ENCODE results near the gene COL10A1.

The COL10A1 gene

DNA sequence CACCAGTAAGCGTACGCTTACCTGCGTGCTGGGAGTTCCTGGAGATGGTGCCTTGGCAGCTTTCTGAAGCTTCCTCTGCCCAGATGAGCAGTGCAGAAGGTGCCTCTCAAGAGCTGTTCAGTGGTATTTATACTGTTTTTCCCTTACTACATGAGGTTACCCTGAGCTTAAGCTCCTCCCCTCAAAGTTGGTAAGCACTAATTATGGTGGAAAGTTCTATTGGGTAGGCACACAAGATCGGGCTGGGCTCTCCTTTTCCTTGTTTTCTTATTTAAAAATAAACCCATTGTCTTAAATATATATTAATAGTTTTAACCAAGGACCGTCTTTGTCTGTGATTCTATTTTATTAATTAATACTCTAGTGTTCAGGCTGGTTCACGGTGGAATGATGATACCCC lies at the start of gene COL10A1:
Gene COL10A1, minus strand, starts transcription at position 101 of the 400 bp plus-strand sequence. CDS start 640 bp downstream, outside the sequence.
- DNase-seq (ENCODE audit: low read depth) = no peak

DNA sequence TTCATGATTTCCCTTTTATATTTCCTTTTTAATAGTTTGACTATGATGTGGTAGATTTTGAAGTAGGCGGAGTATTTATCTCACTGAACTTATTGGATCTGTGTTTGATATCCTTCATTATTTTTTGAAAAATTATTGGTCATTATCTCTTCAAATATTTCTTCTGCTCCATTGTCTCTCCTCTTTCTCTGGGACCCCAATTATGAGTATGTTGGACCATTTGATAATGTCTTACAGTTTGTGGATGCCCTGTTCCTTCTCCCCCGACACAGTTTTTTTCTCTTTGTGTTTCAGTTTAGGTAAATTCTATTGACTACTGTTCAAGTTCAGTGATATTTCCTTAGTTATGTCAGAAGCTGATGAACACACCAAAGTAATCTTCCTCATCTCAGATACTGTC lies 49.4 kb upstream of the COL10A1 start:
- no peak for DNase-seq (ENCODE audit: low read depth)

DNA sequence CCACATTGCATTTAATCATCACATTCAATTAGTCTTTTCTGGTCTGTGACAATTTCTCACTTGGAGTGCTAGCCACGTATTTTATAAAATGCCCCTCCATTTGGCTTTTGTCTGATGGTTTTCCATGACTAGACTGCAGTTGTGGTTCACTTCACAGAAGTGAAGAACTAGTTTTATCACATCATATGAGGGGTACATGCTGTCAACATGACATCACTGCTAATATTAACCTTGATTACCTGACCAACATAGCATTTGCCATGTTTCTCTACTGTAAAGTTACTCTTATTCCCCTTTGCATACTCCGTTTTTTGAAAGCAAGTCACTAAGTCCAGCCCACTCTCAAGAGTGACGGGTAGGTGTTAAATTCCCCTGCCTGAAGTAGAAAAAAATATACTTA lies 48.0 kb upstream of the COL10A1 start:
- DNase-seq (ENCODE audit: low read depth) = no peak

DNA sequence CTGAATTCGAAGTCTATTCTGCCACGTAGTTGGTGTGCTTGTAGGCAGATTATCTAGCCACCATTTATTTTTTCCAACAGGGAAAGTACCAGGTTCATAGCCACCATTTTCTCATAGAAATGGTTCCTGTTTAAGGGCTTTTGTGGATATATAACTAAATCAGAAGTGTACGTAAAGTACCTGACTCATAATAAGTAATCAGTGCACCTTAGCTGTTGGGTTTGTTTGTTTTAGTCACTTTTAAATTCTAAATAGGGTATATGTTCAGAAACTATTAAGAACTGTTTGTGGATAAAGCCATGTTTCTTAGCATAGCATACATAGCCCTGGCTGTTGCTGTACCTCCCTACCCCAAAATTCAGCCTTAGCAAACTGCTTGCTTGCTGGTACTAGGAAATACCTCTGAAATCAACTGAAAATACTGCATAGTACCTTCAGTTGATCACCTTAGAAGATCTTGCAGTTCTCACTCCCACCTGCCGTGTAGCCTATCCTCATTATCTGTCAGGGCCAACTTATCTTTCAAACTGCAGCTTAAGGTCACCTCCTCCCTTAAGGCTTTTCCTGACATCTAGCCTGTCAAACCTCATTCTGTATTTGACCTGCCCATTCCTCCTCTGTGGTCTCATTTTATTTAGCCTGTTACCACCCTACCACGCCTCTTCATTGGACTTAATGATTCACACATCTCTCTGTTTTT lies 44.6 kb upstream of the COL10A1 start:
- no peak for DNase-seq (ENCODE audit: low read depth)

DNA sequence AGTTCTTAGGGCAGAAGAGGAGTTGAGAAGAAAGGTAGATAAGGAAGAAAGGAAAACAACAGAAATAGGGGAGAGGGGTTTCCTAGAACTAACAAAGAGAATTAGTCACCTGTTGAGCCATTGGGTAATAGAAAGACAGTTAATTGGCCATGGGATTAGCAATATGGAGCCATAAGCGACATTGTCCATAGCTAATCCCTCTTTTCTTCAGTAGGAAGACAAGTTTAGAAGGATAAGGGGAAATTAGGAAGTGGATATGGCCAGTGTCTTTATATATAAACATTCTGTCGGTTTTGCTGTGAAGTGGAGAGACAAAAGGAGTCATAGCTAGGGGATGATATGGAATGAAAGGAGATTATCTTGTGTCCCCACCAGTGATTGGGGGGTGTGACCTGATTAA lies 43.9 kb upstream of the COL10A1 start:
- DNase-seq (ENCODE audit: low read depth) = no peak

DNA sequence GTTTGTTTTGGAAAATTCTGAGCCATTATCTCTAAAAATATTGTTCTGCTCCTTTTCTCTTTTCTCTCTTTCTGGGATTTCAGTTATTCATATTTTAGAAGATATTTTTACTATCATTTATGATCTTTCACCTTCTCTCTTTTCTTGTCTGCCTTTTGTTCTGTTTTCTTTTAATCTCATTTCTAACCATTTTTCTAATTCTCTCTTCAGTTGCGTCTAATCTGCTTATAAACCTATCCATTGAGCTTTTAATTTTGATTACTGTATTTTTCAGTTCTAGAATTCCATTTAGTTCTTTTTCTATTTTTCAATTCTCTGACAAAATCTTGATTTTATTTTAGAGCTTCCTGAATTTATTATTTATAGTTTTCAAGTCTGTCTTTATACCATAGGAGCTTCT lies 42.2 kb upstream of the COL10A1 start:
- DNase-seq (ENCODE audit: low read depth) = no peak

DNA sequence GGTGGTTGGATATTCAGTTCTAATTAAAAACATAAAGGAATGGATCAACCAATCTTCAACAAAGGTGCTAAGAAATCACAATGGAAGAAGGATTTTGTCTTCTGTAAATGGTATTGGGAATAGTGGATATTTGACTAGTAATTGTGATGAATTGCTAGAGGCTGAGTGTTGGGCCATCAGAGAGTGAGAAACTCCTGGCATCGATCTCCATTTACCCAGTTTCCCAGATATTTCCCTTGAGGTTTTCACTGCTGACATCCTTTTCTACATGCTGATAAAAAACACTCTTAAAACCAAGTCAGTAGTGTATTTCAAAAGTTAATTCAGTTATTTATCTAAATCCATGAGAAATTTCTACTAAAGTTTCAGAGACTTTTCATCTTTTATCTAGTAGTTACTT lies 40.4 kb upstream of the COL10A1 start:
- no peak for DNase-seq (ENCODE audit: low read depth)

DNA sequence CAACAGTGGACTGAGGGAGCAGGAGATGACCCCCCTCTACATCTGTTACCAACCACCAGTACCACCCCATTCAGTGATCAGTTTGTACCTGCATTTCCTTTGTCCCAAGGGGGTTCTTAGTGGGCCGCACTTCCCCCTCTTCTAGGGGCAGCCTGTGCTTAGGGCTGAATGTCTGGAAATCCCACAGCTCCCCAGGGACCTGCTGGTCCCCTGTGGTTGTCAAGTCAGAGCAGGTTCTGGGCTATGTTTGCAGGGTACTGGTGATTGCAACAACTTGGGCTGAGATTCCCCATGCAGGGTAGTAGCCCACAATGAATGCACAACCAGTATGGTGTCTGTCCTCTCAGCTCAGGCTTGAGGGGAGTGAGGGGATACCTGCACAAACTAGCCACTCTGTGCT lies 39.7 kb upstream of the COL10A1 start:
- no peak for DNase-seq (ENCODE audit: low read depth)

- DNase-seq (ENCODE audit: low read depth) = no peak
These were observed 34.0 kb upstream of the COL10A1 start for GRCh38 chr6:116159782-116160524.

GRCh38 chr6:116158641-116159040 lies 32.7 kb upstream of the COL10A1 start:
- no peak for DNase-seq (ENCODE audit: low read depth)

- no peak for DNase-seq (ENCODE audit: low read depth)
These were observed 31.5 kb upstream of the COL10A1 start for GRCh38 chr6:116157391-116157790.

- no peak for DNase-seq (ENCODE audit: low read depth)
These were observed 30.7 kb upstream of the COL10A1 start for GRCh38 chr6:116156405-116157326.

GRCh38 chr6:116154887-116155286 lies 29.0 kb upstream of the COL10A1 start:
- no peak for DNase-seq (ENCODE audit: low read depth)

- no peak for DNase-seq (ENCODE audit: low read depth)
These were observed 26.7 kb upstream of the COL10A1 start for GRCh38 chr6:116152620-116153019.

DNA sequence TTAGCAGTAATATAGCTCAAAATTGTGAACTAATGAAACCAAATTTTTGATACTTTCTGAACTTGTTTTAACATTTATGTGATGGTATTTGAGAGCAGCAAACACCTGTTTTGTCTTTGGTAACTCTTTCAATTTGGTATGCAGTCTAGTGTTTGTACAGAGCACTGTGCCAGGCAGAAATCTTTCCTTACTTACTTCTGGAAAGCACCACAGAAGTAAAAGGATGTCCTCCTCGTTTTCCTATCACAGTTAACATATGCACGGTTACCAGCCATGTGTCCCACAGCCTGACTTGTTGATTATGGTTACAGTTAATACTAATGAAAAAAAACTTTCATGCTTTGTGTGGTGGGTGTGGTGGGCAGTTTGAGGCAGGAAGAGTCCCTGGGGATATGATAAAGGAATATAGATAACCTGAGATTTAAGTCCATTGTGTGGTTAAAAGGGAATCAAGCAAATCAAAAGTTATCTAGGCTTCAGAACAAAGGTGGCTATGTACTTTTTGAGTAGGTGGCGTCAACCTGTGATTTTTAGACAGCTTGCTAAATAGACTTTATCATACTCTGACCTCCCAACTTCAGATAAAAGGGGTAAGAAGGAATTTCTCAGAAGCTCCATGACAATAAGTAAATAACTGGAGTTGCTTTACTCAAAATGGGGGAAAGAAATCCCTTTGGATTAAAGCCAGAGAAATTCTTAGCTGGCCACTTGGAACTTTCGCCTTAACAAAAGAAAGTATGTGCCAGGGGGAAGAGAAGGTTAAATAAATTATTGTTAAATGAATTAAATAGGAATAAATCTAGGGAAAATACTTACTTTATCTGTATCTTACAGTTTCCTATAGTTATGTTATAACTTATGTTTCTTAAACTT lies 20.1 kb upstream of the COL10A1 start:
- DNase-seq (ENCODE audit: low read depth) = no peak

GRCh38 chr6:116144605-116145004 lies 18.7 kb upstream of the COL10A1 start:
- DNase-seq (ENCODE audit: low read depth) = no peak

- DNase-seq (ENCODE audit: low read depth) = no peak
These were observed 14.0 kb upstream of the COL10A1 start for GRCh38 chr6:116139917-116140316.

GRCh38 chr6:116136933-116137340 lies 11.0 kb upstream of the COL10A1 start:
- DNase-seq (ENCODE audit: low read depth) = no peak

GRCh38 chr6:116136373-116136772 lies 10.4 kb upstream of the COL10A1 start:
- no peak for DNase-seq (ENCODE audit: low read depth)

DNA sequence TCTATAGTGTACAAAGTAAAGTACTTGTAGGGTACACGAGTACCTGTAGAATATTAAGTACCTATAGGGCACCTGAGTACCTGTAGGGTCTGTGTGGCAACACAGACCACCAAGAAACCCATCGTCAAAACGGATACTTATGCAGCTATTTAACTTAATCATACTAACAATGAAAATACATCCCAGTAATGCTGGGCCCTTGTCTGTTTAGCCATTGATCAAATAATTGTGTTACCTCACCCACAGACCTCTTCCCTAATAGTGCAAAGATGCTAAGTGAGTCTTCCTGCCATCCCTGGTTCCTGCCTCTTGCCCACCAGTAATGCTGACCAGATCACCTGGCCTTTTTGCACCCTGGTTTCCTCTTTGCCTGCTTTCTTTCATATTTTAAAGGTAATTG lies 7.5 kb upstream of the COL10A1 start:
- DNase-seq (ENCODE audit: low read depth) = no peak

DNA sequence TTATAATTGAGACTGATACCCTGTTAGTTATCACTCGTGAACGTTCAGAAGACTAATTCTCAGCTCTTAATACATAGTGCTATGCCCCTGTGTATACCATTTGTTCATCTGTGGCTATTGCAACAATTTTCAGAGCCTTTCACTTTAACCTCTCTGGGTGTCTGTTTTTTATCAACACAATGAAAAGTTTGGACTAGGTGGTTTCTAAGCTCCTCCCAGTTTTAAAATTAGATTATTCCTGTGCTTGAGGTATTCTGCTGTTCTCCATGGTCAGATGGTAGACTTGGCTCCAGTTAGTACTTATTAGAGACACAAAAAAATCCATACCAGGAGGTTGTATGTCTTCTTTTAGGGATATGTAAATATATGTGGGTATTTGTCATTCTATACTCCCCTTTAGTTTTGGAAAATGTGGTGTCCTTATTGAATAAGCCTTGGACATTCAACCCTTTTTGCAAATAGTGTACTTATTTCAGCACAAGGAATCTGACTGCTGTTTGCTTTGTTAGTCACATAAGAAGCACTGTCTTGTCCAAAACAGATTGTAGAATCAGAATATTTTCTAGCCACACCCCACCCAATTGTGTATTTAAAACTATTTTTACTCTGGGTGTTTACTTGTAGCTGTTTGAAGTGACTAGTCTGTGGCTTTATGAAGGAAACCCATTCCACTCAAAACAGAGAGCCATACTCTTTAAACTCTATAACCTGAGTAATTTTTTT lies 2.0 kb upstream of the COL10A1 start:
- no peak for DNase-seq (ENCODE audit: low read depth)

Data from activated T-cell treated with anti-CD3 and anti-CD28 coated beads for 1 hour (primary cell).